GM08714 (cell line): ENCODE measurements around the gene PTGIR.

Experiments
- H3K4me3 ChIP-seq: fragments of 200-500 bp; sonication (Bioruptor generic); 2 replicates; pipeline ENCODE4 v1.5.1; 2014; ENCODE audit warnings: mild to moderate bottlenecking, low read length, inconsistent platforms
- ZNF274 ChIP-seq: IDR thresholded peaks from 2 replicates; pipeline ENCODE4 v1.6.1; 2012; ENCODE audit warnings: mild to moderate bottlenecking, low read depth, low read length

Gene PTGIR, protein sequence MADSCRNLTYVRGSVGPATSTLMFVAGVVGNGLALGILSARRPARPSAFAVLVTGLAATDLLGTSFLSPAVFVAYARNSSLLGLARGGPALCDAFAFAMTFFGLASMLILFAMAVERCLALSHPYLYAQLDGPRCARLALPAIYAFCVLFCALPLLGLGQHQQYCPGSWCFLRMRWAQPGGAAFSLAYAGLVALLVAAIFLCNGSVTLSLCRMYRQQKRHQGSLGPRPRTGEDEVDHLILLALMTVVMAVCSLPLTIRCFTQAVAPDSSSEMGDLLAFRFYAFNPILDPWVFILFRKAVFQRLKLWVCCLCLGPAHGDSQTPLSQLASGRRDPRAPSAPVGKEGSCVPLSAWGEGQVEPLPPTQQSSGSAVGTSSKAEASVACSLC

DNA sequence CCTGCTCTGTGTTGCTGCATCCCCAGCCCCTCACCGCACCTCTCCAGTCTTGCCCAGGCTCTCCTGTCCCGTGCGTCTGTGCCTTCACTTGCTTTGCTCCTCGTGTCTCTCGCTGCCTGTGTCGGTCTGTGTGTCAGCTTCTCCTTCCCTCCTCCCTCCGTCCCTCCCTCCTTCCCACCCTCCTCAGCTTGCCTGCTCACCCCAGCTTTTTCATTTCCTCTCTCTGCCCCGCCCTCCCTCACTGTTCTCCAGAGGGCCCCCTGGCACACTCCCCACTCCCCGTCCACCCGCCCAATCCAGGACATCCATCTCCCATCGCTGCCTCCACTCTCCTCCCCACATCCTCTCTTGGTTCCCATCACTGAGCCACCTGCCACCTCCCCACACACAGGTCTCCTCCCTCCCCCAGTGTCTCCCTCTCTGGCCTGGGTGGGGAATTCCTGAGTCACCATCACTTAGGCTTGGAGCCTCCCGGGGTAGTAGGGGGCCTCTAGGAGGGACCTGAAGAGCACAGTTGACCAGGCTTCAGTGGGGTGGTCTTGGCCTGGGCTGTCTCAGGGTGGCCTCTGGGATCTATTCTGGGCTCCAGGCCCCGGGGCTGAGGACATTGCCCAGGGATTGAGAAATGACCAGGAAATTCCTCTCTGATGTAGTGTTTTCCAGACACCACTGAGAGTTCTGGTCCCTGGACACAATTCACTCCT lies at the start of gene PTGIR:
TSS of gene PTGIR (minus strand) at position 132 of the 704 bp plus-strand sequence. CDS start 864 bp downstream, outside the sequence.
- peak within 1 kb of the TSS; percentile 38; the same call in 1 of the 2 replicates for H3K4me3 ChIP-seq
- TF ChIP-seq ZNF274 = no peak

GRCh38 chr19:46670813-46671212 lies 45.9 kb upstream of the PTGIR start:
- no peak for TF ChIP-seq ZNF274
- no peak overlapping the region for H3K4me3 ChIP-seq

- TF ChIP-seq ZNF274 = no peak
- no peak overlapping the region for H3K4me3 ChIP-seq
These were observed 43.8 kb upstream of the PTGIR start for GRCh38 chr19:46668662-46669061.

GRCh38 chr19:46665072-46665471 lies 40.2 kb upstream of the PTGIR start:
- no peak overlapping the region for H3K4me3 ChIP-seq
- TF ChIP-seq ZNF274 = no peak

GRCh38 chr19:46661735-46662592 lies 37.1 kb upstream of the PTGIR start:
- TF ChIP-seq ZNF274 = no peak
- H3K4me3 ChIP-seq = peak overlapping the region; percentile 59; the same call in 1 of the 2 replicates

- no peak for TF ChIP-seq ZNF274
These were observed 36.3 kb upstream of the PTGIR start, which contains the start of gene DACT3 for GRCh38 chr19:46661020-46661731. TSS of gene DACT3 (minus strand) at chr19:46661182. CDS start at chr19:46661064, 118 bp downstream.

DNA sequence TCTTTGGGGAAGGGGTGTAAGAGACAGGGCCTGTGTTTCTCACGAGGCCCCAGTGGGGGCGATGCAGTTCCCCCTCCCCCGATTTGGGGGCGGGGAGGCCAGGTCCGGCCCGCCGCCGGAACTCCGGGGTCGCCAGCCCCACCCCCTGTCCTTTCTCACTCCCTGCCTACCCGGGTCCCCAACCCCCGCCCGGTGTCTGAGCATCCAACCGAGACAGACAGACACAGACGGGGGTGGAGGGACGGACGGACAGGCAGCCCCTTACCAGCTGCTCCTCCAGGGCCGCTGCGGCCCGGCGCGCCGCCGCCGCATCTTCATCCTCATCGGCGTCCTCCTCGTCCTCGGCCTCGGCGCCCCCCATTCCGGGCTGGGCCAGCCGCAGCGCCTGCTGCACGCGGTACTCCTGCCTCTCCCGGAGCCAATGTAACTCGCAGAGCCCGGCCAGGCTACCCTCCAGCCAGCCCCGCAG lies 35.7 kb upstream of the PTGIR start:
- peak overlapping the region; percentile 53; the same call in 1 of the 2 replicates for H3K4me3 ChIP-seq
- no peak for TF ChIP-seq ZNF274

More at GRCh38 chr19:46661020-46661731, 36.3 kb upstream of the PTGIR start, which contains the start of gene DACT3:
- peak within 1 kb of the TSS; percentile 59; the same call in 1 of the 2 replicates for H3K4me3 ChIP-seq

GRCh38 chr19:46660008-46660517 lies 35.2 kb upstream of the PTGIR start:
- H3K4me3 ChIP-seq = no peak overlapping the region; the same call in 1 of the 2 replicates

DNA sequence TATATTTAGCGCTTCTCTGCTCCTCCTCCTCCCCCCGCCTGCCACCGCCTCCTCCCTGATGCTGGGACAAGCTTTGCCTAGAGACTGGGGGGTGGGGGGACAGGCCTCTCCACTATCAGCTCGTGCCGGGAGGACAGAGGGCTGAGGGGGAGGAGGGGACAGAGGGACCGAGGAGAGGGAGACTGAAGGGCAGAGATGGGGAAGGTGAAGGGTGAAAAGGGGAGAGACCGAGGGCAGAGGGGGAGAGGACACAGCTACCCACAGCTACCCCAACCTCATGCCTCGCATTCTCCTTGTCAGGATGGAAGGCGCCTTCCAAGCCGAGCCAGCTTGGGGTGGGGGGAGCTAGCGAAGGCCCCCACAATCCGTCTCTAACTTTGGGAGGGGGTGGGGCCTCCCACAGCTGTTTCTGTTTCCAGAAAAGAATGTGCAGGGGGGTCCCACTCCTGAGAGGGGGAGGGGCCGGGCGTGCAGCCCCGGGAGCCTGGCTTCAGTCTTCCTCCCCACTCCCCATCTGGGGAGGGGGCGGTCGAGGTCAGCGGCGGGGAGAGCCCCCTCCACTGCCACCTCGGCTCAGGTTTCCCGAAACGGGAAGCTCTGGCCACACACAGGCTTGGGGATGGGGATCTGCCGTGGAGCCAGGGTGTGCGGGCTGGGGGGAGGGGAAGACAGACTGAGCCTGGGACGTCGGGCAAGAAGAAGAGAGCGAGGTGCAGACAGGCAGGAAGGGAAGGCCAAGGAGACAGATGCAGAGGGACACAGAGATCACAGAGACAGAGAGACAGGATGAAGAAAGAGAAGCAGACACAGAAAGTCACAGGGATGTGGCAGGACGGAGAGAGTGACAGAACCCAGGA lies 34.5 kb upstream of the PTGIR start:
- H3K4me3 ChIP-seq = no peak overlapping the region
- TF ChIP-seq ZNF274 = no peak

More at GRCh38 chr19:46660008-46660517, 35.2 kb upstream of the PTGIR start:
- no peak for TF ChIP-seq ZNF274

GRCh38 chr19:46656541-46656940 lies 31.7 kb upstream of the PTGIR start:
- H3K4me3 ChIP-seq = no peak overlapping the region
- no peak for TF ChIP-seq ZNF274

GRCh38 chr19:46654621-46655152 lies 29.8 kb upstream of the PTGIR start:
- no peak for TF ChIP-seq ZNF274

GRCh38 chr19:46650445-46650844 lies 25.6 kb upstream of the PTGIR start:
- no peak overlapping the region for H3K4me3 ChIP-seq
- TF ChIP-seq ZNF274 = no peak

More at GRCh38 chr19:46654621-46655152, 29.8 kb upstream of the PTGIR start:
- no peak overlapping the region for H3K4me3 ChIP-seq
